ENCODE results near the gene MCAT. TPM values are rescaled to one million over a fixed set of nuclear protein-coding genes. Genes with fewer than 3 reads are reported as not detected.

Gene MCAT
- total and polyA plus RNA-seq, 10 donors, result 7.6 to 25.3 (median 11.4) TPM

DNA sequence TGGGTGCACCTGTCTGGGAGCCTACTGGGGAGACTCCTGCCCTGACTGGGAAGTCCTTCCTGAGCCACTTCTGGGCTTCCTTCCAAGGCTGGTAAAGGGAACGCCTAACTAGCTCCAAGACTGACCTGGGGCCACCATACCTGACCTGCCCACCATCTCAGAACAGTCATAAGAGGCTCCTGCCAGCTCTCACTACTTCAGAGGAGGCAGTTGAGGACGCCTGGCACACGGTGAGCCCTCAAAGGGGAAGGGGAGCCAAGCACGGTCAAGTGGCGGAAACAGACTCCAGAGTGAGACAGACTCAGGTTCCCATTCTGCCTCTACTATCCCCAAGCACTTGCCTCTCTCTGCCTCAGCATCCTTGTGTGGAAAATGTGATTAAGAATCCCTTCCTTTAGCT, 7.6 kb downstream of the MCAT start:
- Histone ChIP-seq H3K27ac (peak overlapping the region in 1 of 8 donors; percentile 63), H3K27me3 (replicated peaks in 1 of 7) (no peaks in the 10 kb centered on the region), H3K4me3 (no peak overlapping the region), H3K36me3 (peaks cover 0 to 99% (median 58%) of the 10 kb centered on the region in 6 donors), H3K4me1 (peaks cover 0 to 28% (median 12%) of the 10 kb centered on the region in 6 donors), H3K9me3 (no peaks in the 10 kb centered on the region)
- no peak for DNase-seq
- no peak for TF ChIP-seq POLR2AphosphoS5 (IDR thresholded peaks at IDR 0.05)
- intact Hi-C loops (cut with DNase I; ENCODE audit: low total_unique reads), result no loop called here
- WGBS, 5 donors, result 81 to 92% (median 90%) methylated on average over 5 of the region's 5 CpGs

DNA sequence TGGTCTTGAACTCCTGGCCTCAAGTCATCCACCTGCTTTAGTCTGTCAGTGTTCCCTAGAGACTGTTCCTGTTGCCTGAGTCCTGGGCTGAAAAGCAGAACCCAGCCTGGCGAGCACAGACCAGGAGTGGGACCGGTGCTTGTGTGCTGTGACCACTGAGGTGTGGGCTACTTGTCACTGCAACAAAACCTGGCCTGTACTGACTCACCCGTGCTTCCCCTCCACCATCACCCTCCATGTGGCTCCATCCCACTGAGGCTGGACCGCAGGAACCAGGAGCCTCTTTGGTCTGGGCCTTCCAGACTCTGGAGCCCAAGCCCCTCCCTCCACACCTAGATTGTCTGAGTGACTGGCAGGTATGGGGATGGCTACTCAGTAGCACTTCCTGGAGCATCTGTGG, 8.6 kb downstream of the MCAT start:
- Histone ChIP-seq H3K27ac (no peak overlapping the region), H3K9me3 (no peaks in the 10 kb centered on the region), H3K36me3 (peaks cover 0 to 89% (median 55%) of the 10 kb centered on the region in 6 donors), H3K4me1 (peaks cover 0 to 34% (median 12%) of the 10 kb centered on the region in 6 donors), H3K27me3 (replicated peaks in 1 of 7) (no peaks in the 10 kb centered on the region), H3K4me3 (no peak overlapping the region)
- no peak for DNase-seq
- no peak for TF ChIP-seq POLR2A (IDR thresholded peaks at IDR 0.05)
- no peak for TF ChIP-seq POLR2AphosphoS5 (IDR thresholded peaks at IDR 0.05)
- TF ChIP-seq CTCF (IDR thresholded peaks at IDR 0.05 in 8 of 11, conservative IDR thresholded peaks at IDR 0.05 in 3 of 11), result no peak
- WGBS, 5 donors, result 92 to 100% (median 95%) methylated on average over 4 of the region's 4 CpGs
- intact Hi-C loops (cut with DNase I; ENCODE audit: low total_unique reads), result no loop called here

GRCh38 chr22:43133401-43133800, 9.8 kb downstream of the MCAT start:
- Histone ChIP-seq H3K27me3 (replicated peaks in 1 of 7) (peaks cover 0 to 8% (median 0%) of the 10 kb centered on the region in 7 donors), H3K9me3 (no peaks in the 10 kb centered on the region), H3K4me3 (no peak overlapping the region), H3K27ac (no peak overlapping the region), H3K4me1 (peaks cover 0 to 45% (median 17%) of the 10 kb centered on the region in 6 donors), H3K36me3 (peaks cover 0 to 77% (median 54%) of the 10 kb centered on the region in 6 donors)
- no peak for DNase-seq
- intact Hi-C loops (cut with DNase I; ENCODE audit: low total_unique reads), result no loop called here
- 82 to 97% (median 88%) methylated on average over 6 to 9 of the region's 9 CpGs for WGBS, 5 donors
- no peak for TF ChIP-seq POLR2AphosphoS5 (IDR thresholded peaks at IDR 0.05)
- TF ChIP-seq CTCF (IDR thresholded peaks at IDR 0.05 in 8 of 11, conservative IDR thresholded peaks at IDR 0.05 in 3 of 11), result no peak
- no peak for TF ChIP-seq POLR2A (IDR thresholded peaks at IDR 0.05)

- peaks cover 0 to 48% (median 16%) of the 10 kb centered on the region in 6 donors for H3K4me1 ChIP-seq
- DNase-seq, result no peak
- peaks cover 0 to 20% (median 0%) of the 10 kb centered on the region in 7 donors for H3K27me3 ChIP-seq (replicated peaks in 1 of 7)
- intact Hi-C loops (cut with DNase I; ENCODE audit: low total_unique reads), result no loop called here
- H3K27ac ChIP-seq, result no peak overlapping the region
- TF ChIP-seq POLR2AphosphoS5 (IDR thresholded peaks at IDR 0.05) (no peak), POLR2A (IDR thresholded peaks at IDR 0.05) (no peak), CTCF (IDR thresholded peaks at IDR 0.05 in 8 of 11, conservative IDR thresholded peaks at IDR 0.05 in 3 of 11) (no peak)
- 92 to 95% (median 92%) methylated on average over 15 to 17 of the region's 17 CpGs for WGBS, 5 donors
- no peaks in the 10 kb centered on the region for H3K9me3 ChIP-seq
- H3K36me3 ChIP-seq, result peaks cover 0 to 62% (median 40%) of the 10 kb centered on the region in 6 donors
- H3K4me3 ChIP-seq, result no peak overlapping the region
Observed at GRCh38 chr22:43131773-43132501, 11.3 kb downstream of the MCAT start.
